HCT116 (cell line): ENCODE results near the gene SMIM21.
A peak's percentile ranks its signal among the peaks of the same experiment; 100 is the strongest.

ENCODE experiments used
- EZH2phosphoT487 ChIP-seq: fragments of 200-600 bp; IDR thresholded peaks from 2 replicates; pipeline ENCODE4 v1.6.1; 2018; ENCODE audit warnings: antibody characterized with exemption, borderline replicate concordance
- POLR2A ChIP-seq: IDR thresholded peaks from 2 replicates; pipeline ENCODE4 v1.7.0; 2011; ENCODE audit warnings: borderline replicate concordance; ENCODE audit not compliant: insufficient read depth, insufficient read length; ENCODE audit errors: extremely low read depth
- RAD21 ChIP-seq: IDR thresholded peaks from 2 replicates; pipeline ENCODE4 v1.6.1; 2012; ENCODE audit warnings: low read depth, mild to moderate bottlenecking
- SIN3A ChIP-seq: IDR thresholded peaks from 2 replicates; pipeline ENCODE4 v1.6.1; 2012; ENCODE audit warnings: low read depth
- TF ChIP-seq, protein P1 (sequence below), 3 experiments: fragments of 200-600 bp in 1 of 3; sonication (generic) in 1 of 3; IDR thresholded peaks in 2 of 3; conservative IDR thresholded peaks in 1 of 3; 2 replicates each; pipeline ENCODE4 v1.5.1; 2012 to 2017; ENCODE audit warnings: low read depth in 2 of 3, low read length in 2 of 3, antibody characterized with exemption in 1 of 3, borderline replicate concordance in 1 of 3, control low read depth in 1 of 3, mild to moderate bottlenecking in 1 of 3, mixed read lengths in 1 of 3, mixed run types in 1 of 3, moderate library complexity in 1 of 3; ENCODE audit not compliant: insufficient read depth in 1 of 3
- TF ChIP-seq, protein P2 (sequence below): IDR thresholded peaks from 2 replicates; pipeline ENCODE4 v1.6.1; 2012

DNA sequence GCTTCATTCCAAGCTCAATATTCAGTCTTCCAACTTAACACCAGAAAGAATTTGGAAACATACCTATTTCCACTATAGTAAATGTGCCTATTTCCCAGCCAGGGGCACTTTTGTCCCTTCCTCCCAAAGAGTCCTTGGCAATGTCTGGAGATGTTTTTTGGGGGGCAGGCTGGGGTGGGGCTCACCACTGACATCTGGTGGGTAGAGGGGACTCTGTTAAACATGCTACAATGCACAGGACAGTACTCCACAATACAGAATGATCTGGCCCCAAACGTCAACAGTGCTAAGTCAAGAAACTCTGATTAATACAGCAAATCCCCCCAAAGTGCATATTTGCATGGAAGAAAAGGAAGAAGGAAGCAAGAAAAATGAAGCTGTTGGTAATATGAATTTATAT lies 61.7 kb downstream of the SMIM21 start:
- TF ChIP-seq, protein P1, sequence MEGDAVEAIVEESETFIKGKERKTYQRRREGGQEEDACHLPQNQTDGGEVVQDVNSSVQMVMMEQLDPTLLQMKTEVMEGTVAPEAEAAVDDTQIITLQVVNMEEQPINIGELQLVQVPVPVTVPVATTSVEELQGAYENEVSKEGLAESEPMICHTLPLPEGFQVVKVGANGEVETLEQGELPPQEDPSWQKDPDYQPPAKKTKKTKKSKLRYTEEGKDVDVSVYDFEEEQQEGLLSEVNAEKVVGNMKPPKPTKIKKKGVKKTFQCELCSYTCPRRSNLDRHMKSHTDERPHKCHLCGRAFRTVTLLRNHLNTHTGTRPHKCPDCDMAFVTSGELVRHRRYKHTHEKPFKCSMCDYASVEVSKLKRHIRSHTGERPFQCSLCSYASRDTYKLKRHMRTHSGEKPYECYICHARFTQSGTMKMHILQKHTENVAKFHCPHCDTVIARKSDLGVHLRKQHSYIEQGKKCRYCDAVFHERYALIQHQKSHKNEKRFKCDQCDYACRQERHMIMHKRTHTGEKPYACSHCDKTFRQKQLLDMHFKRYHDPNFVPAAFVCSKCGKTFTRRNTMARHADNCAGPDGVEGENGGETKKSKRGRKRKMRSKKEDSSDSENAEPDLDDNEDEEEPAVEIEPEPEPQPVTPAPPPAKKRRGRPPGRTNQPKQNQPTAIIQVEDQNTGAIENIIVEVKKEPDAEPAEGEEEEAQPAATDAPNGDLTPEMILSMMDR (IDR thresholded peaks at IDR 0.05 in 2 of 3, conservative IDR thresholded peaks at IDR 0.05 in 1 of 3; ENCODE audit: borderline replicate concordance in 1 of 3, insufficient read depth in 1 of 3, low read depth in 2 of 3, low read length in 2 of 3): no peak
- TF ChIP-seq EZH2phosphoT487 (no peak), SIN3A (no peak), RAD21 (0 out of 2 replicates have a peak, but pooled peaks have one; percentile 4), POLR2A (no peak)
- TF ChIP-seq, protein P2, sequence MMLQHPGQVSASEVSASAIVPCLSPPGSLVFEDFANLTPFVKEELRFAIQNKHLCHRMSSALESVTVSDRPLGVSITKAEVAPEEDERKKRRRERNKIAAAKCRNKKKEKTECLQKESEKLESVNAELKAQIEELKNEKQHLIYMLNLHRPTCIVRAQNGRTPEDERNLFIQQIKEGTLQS: no peak
